ENCODE results near the gene GALNT18.

Gene GALNT18

GRCh38 chr11:11336664-11337063 lies 285.1 kb downstream of the GALNT18 start:
- no peak for DNase-seq

- DNase-seq = no peak
These were observed 286.8 kb downstream of the GALNT18 start for GRCh38 chr11:11335043-11335442.

- DNase-seq = no peak
These were observed 287.2 kb downstream of the GALNT18 start for GRCh38 chr11:11334607-11335006.

- DNase-seq = no peak
These were observed 289.6 kb downstream of the GALNT18 start for GRCh38 chr11:11332141-11332710.

GRCh38 chr11:11329062-11329806 lies 292.6 kb downstream of the GALNT18 start:
- DNase-seq = no peak

- no peak for DNase-seq
These were observed 297.7 kb downstream of the GALNT18 start for GRCh38 chr11:11324090-11324489.

GRCh38 chr11:11322101-11322500 lies 299.7 kb downstream of the GALNT18 start:
- no peak for DNase-seq

GRCh38 chr11:11320825-11321224 lies 301.0 kb downstream of the GALNT18 start:
- DNase-seq = no peak

- DNase-seq = no peak
These were observed 302.8 kb downstream of the GALNT18 start for GRCh38 chr11:11318961-11319360.

GRCh38 chr11:11318461-11318860 lies 303.3 kb downstream of the GALNT18 start:
- DNase-seq = no peak

- DNase-seq = no peak
These were observed 305.1 kb downstream of the GALNT18 start for GRCh38 chr11:11316651-11317230.

GRCh38 chr11:11313902-11314692 lies 307.7 kb downstream of the GALNT18 start:
- no peak for DNase-seq

GRCh38 chr11:11313426-11313825 lies 308.4 kb downstream of the GALNT18 start:
- DNase-seq = no peak

GRCh38 chr11:11312738-11313137 lies 309.1 kb downstream of the GALNT18 start:
- no peak for DNase-seq

GRCh38 chr11:11311169-11311568 lies 310.6 kb downstream of the GALNT18 start:
- no peak for DNase-seq

- no peak for DNase-seq
These were observed 311.9 kb downstream of the GALNT18 start for GRCh38 chr11:11309906-11310305.

GRCh38 chr11:11308249-11308648 lies 313.6 kb downstream of the GALNT18 start:
- no peak for DNase-seq

- DNase-seq = no peak
These were observed 314.9 kb downstream of the GALNT18 start for GRCh38 chr11:11306855-11307254.

- no peak for DNase-seq
These were observed 317.3 kb downstream of the GALNT18 start for GRCh38 chr11:11304550-11304949.

GRCh38 chr11:11302565-11302964 lies 319.2 kb downstream of the GALNT18 start:
- no peak for DNase-seq

GRCh38 chr11:11301212-11301611 lies 320.6 kb downstream of the GALNT18 start:
- no peak for DNase-seq

GRCh38 chr11:11297578-11297977 lies 324.2 kb downstream of the GALNT18 start:
- DNase-seq = no peak

GRCh38 chr11:11296434-11296833 lies 325.4 kb downstream of the GALNT18 start:
- no peak for DNase-seq

- no peak for DNase-seq
These were observed 327.3 kb downstream of the GALNT18 start for GRCh38 chr11:11294551-11294855.
